Suprapubic skin (tissue), 4 donors: ENCODE measurements around the gene C2CD3. TPM values are rescaled to one million over a fixed set of nuclear protein-coding genes. Genes with fewer than 3 reads are reported as not detected.

Source experiments
- DNase-seq, 2 donors: peaks; one replicate each; pipeline ENCODE4 v3.0.0-alpha.2; 2019; ENCODE audit warnings: low spot score in 2 of 2
- H3K27ac ChIP-seq: fragments of 200-600 bp; sonication (generic); one replicate; pipeline ENCODE4 v1.5.1; 2019
- H3K27me3 ChIP-seq: fragments of 200-600 bp; sonication (generic); one replicate; pipeline ENCODE4 v1.5.1; 2019
- H3K36me3 ChIP-seq: fragments of 200-600 bp; sonication (generic); one replicate; pipeline ENCODE4 v1.5.1; 2019
- H3K4me1 ChIP-seq: fragments of 200-600 bp; sonication (generic); one replicate; pipeline ENCODE4 v1.5.1; 2019
- H3K4me3 ChIP-seq: fragments of 200-600 bp; sonication (generic); one replicate; pipeline ENCODE4 v1.5.1; 2019; ENCODE audit warnings: mild to moderate bottlenecking
- H3K9me3 ChIP-seq: fragments of 200-600 bp; sonication (generic); one replicate; pipeline ENCODE4 v1.5.1; 2019
- CTCF ChIP-seq, 2 donors: fragments of 200-600 bp in 1 of 2; fragments of 450-650 bp in 1 of 2; sonication (generic) in 1 of 2; IDR thresholded peaks; one replicate each; pipeline ENCODE4 v1.5.1; 2016 to 2019; ENCODE audit warnings: antibody characterized with exemption in 2 of 2, mild to moderate bottlenecking in 1 of 2, moderate library complexity in 1 of 2
- EP300 ChIP-seq: sonication (generic); formaldehyde crosslinking; IDR thresholded peaks from one replicate; pipeline ENCODE4 v1.6.1; 2017; ENCODE audit warnings: antibody characterized with exemption
- POLR2A ChIP-seq, 2 donors: fragments of 450-650 bp; IDR thresholded peaks; one replicate each; pipeline ENCODE4 v1.6.1; 2017; ENCODE audit warnings: antibody characterized with exemption in 2 of 2, mild to moderate bottlenecking in 2 of 2, moderate library complexity in 2 of 2
- POLR2AphosphoS5 ChIP-seq, 3 donors: sonication (generic); formaldehyde crosslinking; IDR thresholded peaks; one replicate each; pipeline ENCODE4 v1.6.1; 2017; ENCODE audit warnings: antibody characterized with exemption in 3 of 3
- WGBS: methylation state at CpG from one replicate; pipeline ENCODE4 v1.1.5; 2018; 5-methylcytosine and 5-hydroxymethylcytosine counted together
- total RNA-seq, 4 donors: library from RNA; depleted of rRNA; stranded (reverse); fragments of >200 nt; gene quantifications; one replicate each; pipeline ENCODE4 v1.1.0, GENCODE V29; 2016

Gene C2CD3
- total RNA-seq, 4 donors from 2014 or later, result 16.9 to 41.3 (median 29.2) TPM

GRCh38 chr11:74094393-74094792 lies 76.4 kb downstream of the C2CD3 start:
- WGBS, result 93% methylated on average over 4 of the region's 4 CpGs
- no peak for DNase-seq
- Histone ChIP-seq H3K27ac (no peak overlapping the region), H3K9me3 (no peaks in the 10 kb centered on the region), H3K27me3 (no peaks in the 10 kb centered on the region), H3K4me3 (no peak overlapping the region), H3K4me1 (no peaks in the 10 kb centered on the region), H3K36me3 (peaks cover 80% of the 10 kb centered on the region)
- TF ChIP-seq POLR2A (IDR thresholded peaks at IDR 0.05) (no peak), POLR2AphosphoS5 (IDR thresholded peaks at IDR 0.05) (no peak), CTCF (IDR thresholded peaks at IDR 0.05) (no peak), EP300 (no peak)

- TF ChIP-seq CTCF (IDR thresholded peaks at IDR 0.05), result no peak
- no peak for TF ChIP-seq POLR2A (IDR thresholded peaks at IDR 0.05)
- no peak for TF ChIP-seq POLR2AphosphoS5 (IDR thresholded peaks at IDR 0.05)
- TF ChIP-seq EP300, result no peak
- Histone ChIP-seq H3K4me3 (no peak overlapping the region), H3K27me3 (no peaks in the 10 kb centered on the region), H3K4me1 (no peaks in the 10 kb centered on the region), H3K27ac (no peak overlapping the region), H3K9me3 (no peaks in the 10 kb centered on the region), H3K36me3 (peaks cover 78% of the 10 kb centered on the region)
- no peak for DNase-seq
- WGBS, result 77% methylated on average over 6 of the region's 6 CpGs
Observed at GRCh38 chr11:74092425-74092824, 78.4 kb downstream of the C2CD3 start.

- DNase-seq, result no peak
- TF ChIP-seq CTCF (IDR thresholded peaks at IDR 0.05), result no peak
- no peak for TF ChIP-seq POLR2A (IDR thresholded peaks at IDR 0.05)
- TF ChIP-seq POLR2AphosphoS5 (IDR thresholded peaks at IDR 0.05), result no peak
- no peak for TF ChIP-seq EP300
- no peaks in the 10 kb centered on the region for H3K9me3 ChIP-seq
- H3K36me3 ChIP-seq, result peaks cover 86% of the 10 kb centered on the region
- no peak overlapping the region for H3K27ac ChIP-seq
- H3K4me3 ChIP-seq, result no peak overlapping the region
- H3K27me3 ChIP-seq, result no peaks in the 10 kb centered on the region
- no peaks in the 10 kb centered on the region for H3K4me1 ChIP-seq
- WGBS, result 100% methylated on average over 1 of the region's 1 CpG
Observed at GRCh38 chr11:74091549-74091948, 79.3 kb downstream of the C2CD3 start.

GRCh38 chr11:74090701-74091100 lies 80.1 kb downstream of the C2CD3 start:
- TF ChIP-seq CTCF (IDR thresholded peaks at IDR 0.05), result no peak
- TF ChIP-seq POLR2AphosphoS5 (IDR thresholded peaks at IDR 0.05), result no peak
- no peak for TF ChIP-seq POLR2A (IDR thresholded peaks at IDR 0.05)
- no peak for TF ChIP-seq EP300
- Histone ChIP-seq H3K27ac (no peak overlapping the region), H3K9me3 (no peaks in the 10 kb centered on the region), H3K36me3 (peaks cover 89% of the 10 kb centered on the region), H3K4me3 (no peak overlapping the region), H3K4me1 (no peaks in the 10 kb centered on the region), H3K27me3 (no peaks in the 10 kb centered on the region)
- no peak for DNase-seq
- WGBS, result 79% methylated on average over 3 of the region's 3 CpGs

- H3K4me1 ChIP-seq, result no peaks in the 10 kb centered on the region
- H3K27ac ChIP-seq, result no peak overlapping the region
- no peaks in the 10 kb centered on the region for H3K9me3 ChIP-seq
- H3K27me3 ChIP-seq, result no peaks in the 10 kb centered on the region
- WGBS, result 70% methylated on average over 5 of the region's 5 CpGs
- no peak for DNase-seq
- no peak for TF ChIP-seq EP300
- TF ChIP-seq POLR2A (IDR thresholded peaks at IDR 0.05), result no peak
- TF ChIP-seq CTCF (IDR thresholded peaks at IDR 0.05), result no peak
- TF ChIP-seq POLR2AphosphoS5 (IDR thresholded peaks at IDR 0.05), result no peak
- no peak overlapping the region for H3K4me3 ChIP-seq
- peaks cover 73% of the 10 kb centered on the region for H3K36me3 ChIP-seq
Observed at GRCh38 chr11:74086242-74086884, 84.4 kb downstream of the C2CD3 start.
